ENCODE data around the gene LYZL2.
"Not testable (repeated sequence)": the region's sequence is repeated elsewhere in the genome, so short reads cannot be mapped to it uniquely, and the experiment has no call there.

The LYZL2 gene

GRCh38 chr10:30629653-30630052 lies at the start of gene LYZL2:
LYZL2 (minus strand) TSS chr10:30629753; CDS start chr10:30626915, 2,838 bp downstream.
- no peak for DNase-seq

- DNase-seq, result not testable (repeated sequence)
These were observed 48.1 kb upstream of the LYZL2 start for GRCh38 chr10:30677616-30678015.

- DNase-seq, result not testable (repeated sequence)
These were observed 47.6 kb upstream of the LYZL2 start for GRCh38 chr10:30677146-30677545.

DNA sequence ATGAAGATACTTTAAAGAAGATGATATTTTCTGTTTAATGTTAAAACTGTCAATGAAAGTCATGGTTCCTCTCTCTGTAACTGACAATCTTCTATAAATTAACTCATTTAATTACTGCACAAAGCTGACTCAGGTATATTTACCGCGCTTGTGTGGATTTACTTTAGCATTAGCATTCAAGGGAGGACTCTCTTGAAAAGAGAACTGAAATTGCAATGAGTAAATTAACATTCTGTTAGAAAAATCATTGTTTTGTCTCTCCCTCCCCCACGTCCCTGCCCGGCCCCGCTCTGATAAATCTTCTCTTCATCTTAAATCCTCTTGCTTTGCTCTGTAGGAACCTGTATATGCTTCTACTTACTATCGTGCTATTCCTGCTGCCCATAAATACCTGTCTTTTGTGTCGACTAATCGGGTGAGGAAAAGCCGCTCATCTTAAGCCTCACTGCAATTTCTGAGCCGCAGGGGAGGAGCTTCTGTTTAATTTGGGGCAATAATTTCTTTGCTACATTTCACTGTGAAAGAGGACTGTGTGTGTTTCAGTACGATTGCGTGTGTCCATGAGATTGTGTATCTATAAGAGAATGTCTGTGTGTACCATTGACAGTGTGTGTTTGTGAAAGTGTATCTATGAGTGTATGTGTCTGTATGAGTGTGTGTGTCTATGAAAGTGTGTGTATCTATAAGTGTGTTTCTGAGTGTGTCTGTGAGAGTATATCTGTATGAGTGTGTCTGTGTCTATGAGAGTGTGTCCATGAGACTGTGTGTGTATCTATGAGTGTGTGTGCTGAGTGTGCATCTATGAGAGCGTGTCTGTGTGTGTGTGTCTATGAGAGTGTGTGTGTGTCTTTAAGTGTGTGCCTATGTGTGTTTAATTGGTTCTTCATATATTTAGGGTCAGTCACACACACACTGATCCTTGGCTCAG lies 46.5 kb upstream of the LYZL2 start:
- no peak for DNase-seq

DNA sequence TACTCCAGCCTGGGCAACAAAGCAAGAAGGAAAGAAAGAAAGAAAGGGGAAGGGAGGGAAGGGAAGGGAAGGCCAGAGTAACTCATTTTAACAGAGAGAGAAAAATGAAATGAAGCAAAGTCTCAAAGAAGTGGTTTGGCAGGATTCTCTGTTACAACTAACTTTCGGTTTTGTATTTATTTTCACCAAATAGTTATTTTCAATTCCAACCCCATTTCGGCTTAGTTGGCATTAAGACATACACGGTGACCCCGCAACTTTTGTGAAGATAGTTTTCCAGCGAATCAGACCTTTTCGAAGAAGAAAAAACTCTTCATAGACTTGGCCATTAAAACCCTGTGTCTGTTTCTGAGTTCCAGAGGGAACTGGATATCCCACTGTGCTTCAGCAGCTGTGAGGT lies 45.2 kb upstream of the LYZL2 start:
- DNase-seq, result no peak

- not testable (repeated sequence) for DNase-seq
These were observed 43.7 kb upstream of the LYZL2 start for GRCh38 chr10:30673262-30673661.

DNA sequence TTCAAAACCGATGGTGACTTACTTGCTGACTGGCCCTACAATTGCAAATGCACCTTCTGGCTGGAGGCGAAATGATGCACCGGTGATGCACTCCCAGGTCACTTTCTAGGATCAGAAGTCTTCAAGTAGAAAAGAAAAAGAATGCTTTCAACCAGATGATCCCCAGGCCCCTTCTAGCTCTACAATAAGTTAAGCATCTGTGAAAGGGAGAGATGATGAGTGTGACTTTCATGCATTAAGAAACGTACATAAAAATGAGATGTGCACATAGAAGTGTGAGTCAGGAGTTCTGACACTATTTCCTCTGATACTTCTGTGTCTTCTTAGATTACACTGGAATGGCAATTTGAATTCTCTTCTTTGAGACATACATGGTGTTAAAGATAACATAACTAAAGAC lies 42.8 kb upstream of the LYZL2 start:
- not testable (repeated sequence) for DNase-seq

DNA sequence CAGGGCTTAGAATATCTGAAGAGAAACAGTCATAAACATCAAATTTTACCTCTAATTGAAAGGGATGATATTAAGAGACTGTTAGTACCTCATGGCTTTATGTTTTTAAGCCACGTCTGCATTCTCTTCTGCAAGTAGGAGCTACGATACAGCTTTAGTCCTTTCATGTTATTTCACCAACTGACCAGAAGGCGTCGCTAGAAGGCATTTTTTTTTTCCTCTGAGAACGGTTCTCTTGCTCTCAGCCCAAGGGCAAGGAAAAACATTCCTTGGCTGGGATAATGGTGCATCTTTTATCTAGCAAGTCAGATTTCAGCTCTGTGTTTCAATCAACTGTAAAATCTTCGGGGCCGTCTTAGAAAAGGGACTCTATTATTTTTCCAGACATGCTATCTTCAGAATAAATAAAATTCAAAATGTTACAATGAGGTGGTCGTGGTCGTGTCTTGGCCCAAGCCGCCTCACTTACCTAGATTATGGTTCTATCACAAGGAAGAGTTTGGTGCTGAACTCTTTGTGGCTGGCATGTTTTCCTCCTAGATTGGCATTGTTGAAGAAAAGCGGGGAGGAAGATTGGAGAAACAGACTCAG lies 41.6 kb upstream of the LYZL2 start:
- peak; percentile 12 for DNase-seq

DNA sequence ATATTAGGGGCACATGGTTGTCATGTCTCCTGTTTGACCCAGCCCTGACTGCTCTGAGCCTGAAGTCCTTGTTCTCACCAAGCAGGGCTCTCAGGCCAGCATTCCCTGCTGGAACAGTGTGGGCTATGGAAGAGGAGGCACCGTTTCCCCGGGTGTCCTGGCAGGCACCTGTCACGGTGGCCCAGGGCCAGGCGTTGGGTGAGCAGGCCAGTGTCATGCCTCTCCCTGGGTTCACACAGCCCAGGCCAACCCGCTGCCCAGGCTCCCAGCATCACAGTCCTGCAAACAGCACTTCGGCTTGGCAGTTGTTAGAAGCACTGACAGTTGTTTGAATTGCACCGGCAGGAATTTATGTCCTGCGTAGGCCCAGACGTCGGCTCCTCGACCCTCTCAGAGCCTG lies 38.4 kb upstream of the LYZL2 start:
- not testable (repeated sequence) for DNase-seq

DNA sequence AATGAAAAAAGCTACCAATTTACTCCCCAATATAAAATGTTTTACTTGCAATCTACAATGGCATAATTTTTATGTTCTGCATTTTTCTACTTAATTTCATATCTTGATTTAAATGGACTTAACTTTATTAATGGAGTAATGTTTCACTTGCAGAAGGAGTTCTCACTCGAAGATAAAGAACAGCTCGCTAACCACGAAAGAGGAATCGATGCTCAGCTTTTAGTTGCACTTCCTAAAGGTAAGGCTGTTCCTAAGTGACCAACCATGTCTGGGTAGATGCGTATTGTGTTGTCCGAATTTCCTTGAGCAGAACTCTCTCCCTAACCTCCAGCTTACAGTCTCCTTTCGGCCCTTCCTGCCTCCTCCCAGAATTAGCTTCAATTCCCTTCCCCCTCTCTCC lies 33.9 kb upstream of the LYZL2 start:
- DNase-seq, result not testable (repeated sequence)

DNA sequence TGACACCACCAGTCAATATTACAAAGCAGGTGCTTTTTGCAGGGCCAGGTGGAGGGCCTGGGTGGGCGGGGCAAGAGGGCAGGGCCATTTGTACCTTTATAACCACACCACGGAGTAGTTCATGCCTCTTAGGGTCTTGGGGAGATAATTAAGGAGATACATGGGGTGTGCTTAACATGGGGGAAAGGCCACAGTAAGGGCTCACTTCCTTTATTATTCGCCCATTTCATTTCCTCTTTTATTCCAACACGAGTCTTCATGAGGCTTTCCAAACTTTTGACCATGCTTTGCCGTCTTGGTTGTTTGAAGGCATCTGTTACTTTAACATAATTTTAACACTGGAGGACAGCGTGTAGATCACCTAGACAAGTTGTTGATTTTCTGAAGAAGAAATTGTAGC lies 33.3 kb upstream of the LYZL2 start:
- no peak for DNase-seq

GRCh38 chr10:30660314-30660713 lies 30.8 kb upstream of the LYZL2 start:
- DNase-seq, result not testable (repeated sequence)

- no peak for DNase-seq
These were observed 26.7 kb upstream of the LYZL2 start for GRCh38 chr10:30656233-30656632.

DNA sequence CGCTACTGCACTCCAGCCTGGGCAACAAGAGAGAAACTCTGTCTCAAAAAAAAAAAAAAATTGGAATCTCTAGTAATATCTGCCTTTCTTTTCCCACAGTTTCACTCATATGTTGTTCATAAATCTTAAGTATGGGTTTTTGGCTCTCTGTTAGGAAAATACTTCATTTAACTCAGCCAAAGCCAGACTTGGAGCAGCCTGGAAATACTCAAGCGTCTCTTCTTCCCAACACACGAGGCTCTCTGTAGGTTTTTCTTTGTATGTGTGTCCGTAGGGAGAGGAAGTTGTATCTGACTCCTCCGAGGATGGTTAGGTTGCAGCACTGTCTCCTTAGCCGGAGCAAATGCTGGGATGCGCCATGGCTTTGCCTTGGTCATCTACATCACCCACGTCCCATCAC lies 25.4 kb upstream of the LYZL2 start:
- DNase-seq, result not testable (repeated sequence)

DNA sequence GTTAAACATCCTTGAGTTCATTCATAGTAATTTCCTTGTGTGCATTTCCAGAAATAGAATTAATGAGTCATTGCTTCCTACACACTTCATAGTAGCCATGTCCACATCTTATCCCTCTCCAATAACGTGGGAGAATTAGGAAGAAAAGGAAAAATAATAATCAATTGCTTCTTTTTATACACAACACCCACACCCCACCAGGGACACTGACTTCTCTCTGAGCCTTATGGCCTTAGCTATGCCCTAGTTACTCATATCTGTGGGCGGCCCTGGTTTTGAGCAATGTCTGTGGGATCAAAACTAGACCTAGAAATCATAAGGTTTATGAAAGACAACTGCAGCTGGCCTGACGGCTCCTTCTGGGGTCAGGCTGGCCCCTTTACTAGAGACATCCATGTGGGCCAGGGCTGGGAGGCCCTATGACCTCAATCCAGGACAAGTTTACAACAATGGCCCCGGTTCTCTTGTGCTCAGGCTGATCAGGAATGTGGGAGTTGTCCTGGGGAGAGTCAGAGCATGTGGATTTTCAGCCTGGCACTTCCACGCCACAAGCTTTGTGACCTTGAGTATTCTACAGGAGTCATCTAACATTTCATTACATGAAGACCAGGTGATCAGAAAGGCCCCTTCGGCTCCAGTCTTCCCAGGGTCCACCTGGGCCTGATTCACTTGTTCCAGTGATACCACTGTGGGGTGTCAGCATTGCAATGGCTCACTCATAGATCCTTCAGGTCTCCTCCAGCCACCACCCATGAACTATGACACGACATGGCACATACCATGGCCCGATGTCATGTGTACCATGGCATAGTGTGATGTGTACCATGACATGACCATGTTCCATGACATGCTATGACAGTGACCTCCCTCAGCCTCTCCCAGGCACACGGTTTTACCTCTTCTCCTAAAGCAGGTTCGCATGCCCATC lies 22.2 kb upstream of the LYZL2 start:
- not testable (repeated sequence) for DNase-seq

DNA sequence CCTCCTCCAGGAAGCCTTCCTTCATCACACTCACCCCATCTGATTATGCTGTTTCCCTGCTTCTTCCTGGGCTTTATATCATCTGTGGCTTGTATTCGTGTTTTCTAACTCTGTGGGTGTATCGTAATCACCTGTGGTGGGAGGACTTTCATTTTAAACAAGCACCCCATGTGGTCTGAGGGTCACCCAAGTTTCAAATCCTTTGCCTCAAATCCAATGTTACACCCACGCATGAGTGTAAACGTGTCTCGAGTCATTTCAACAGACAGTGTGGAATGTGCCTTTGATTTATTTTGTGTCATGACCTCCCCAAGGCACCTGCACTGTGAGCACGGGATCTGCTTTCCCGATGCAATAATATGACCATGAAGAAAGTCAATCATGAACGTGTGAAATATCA lies 17.5 kb upstream of the LYZL2 start:
- DNase-seq, result no peak

DNA sequence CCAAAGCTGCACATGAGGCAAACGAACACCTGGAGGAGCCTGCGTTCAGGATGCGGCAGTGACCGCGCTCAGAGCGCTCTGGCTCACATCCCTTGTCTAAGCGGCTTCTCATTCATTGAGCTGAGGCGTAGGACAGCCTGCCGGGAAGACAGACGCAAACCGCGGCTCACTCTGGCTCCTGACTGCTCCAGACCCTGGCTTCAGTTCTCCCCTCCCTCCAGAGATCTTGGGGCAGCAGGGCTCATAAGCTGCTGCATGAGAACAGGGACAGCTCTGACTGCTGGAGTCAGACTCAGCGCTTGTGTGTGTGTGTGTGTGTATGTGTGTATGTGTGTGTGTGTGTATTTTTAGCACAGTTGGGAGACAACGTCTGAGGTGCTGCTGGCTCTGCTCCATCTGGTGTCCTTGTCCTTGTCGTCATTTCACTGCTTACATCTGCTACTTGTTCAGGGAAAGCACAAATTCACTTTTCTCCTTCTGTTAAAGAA lies 15.8 kb upstream of the LYZL2 start:
- DNase-seq, result no peak

GRCh38 chr10:30644408-30644861 lies 14.9 kb upstream of the LYZL2 start:
- DNase-seq, result not testable (repeated sequence)

DNA sequence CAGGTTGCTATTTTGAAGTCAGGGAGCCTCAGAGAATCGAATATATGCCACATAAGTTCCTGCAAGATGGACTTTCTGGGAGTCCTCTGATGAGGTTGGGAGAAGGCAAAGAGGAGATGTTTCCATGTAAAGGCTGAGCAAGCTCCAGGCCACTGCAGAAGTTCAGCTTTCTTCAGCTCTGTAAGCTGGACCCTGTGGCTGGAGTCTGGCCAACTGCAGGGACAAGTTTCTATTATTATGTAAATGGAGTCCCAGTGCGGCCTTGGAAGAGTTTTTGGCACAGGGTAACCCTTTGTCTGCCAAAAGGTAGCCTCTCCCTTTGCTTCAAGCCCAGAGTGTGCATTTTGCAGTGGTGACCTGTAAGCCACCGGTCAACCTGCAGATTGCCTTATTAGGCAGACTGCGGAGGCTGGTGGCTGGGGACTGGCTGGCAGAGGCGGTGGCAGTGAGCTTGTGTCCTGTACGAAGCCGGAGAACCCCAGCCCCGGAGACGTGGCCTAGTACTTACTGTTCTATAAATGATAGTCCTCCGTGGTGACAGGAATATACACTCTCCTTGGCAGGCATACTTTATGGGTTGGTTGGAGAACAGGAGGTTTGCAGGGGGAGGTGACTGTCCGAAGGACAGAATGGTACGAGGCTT lies 14.1 kb upstream of the LYZL2 start:
- not testable (repeated sequence) for DNase-seq

DNA sequence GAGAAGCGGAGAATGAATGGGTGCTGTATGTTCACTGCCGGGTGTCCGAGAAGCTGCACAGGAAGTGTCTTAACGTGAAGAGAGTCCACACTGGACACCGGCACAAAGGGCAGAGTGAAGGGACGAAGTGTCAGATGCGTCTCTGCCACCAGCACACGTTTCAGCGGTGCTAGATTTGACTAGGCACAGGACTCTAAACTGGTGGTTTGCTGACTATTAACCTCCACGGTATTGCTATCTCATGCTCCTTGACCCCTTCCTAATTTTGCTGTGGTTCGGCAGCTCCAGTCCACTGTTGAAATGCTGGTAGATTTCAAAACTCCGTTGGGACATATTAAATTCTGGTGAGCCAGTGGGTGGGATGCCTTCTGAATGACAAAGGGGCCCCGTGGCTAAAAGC lies 13.3 kb upstream of the LYZL2 start:
- not testable (repeated sequence) for DNase-seq

DNA sequence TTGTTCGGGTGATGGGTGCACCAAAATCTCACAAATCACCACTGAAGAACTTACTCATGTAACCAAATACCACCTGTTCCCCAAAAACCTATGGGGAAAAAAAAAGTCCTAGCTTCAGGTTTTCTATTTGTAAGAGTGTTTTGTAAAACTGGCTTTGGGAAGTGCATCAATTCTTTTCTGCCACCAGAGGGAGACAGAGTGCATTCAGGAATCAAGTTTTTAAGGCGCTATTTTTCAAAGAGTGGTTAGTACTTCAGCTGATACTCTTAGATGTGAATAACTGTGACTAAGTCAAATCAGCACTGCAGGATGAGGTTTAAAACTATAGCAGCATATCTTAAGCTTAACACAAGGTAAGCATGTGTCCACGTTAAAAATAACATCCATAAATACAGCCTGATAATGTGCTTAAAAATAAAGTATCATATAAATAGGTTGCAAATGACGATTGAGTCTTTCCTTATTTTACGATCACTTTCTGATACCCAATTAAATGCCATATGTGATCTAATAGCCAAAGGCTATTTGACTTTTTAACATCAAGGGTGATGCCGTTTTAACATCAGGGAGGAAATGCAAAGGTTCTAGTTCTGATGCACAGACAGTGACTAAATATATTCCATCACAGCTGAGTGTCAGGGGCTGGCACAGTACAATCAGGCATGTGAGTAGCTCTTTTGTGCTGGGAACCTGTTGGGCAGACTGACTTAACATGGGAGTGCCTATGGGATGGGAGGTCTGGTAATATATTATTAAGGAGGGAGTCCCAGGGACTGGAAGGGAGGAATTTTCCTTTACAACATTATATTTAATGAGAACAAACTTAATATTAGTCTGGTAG lies 10.6 kb upstream of the LYZL2 start:
- DNase-seq, result peak; percentile 3

Data from NCI-H526 treated with DMSO at 0.1 percent for 48 hours (cell line).